SK-N-MC (cell line): Measurements from ENCODE around the gene MAP7D1.

Source experiments
- DNase-seq: peaks from one replicate; pipeline ENCODE4 v3.0.0-alpha.2; 2011; ENCODE audit warnings: low read depth, low spot score
- H3K27ac ChIP-seq: fragments of 200-600 bp; sonication (generic); 2 replicates; pipeline ENCODE4 v1.5.1; 2016; ENCODE audit warnings: mixed run types
- H3K36me3 ChIP-seq: fragments of 200-600 bp; sonication (generic); 2 replicates; pipeline ENCODE4 v1.6.1; 2017; ENCODE audit warnings: antibody characterized with exemption, low read length, mixed read lengths; ENCODE audit not compliant: insufficient read depth
- H3K4me3 ChIP-seq: fragments of 200-600 bp; sonication (generic); 2 replicates; pipeline ENCODE4 v1.5.1; 2016
- H3K9ac ChIP-seq: fragments of 200-600 bp; sonication (generic); 2 replicates; pipeline ENCODE4 v1.8.0; 2017; ENCODE audit warnings: mixed run types, mixed read lengths; ENCODE audit not compliant: insufficient read length
- H3K9me3 ChIP-seq: fragments of 200-600 bp; sonication (generic); 2 replicates; pipeline ENCODE4 v1.6.1; 2017; ENCODE audit warnings: low read depth, mild to moderate bottlenecking, antibody characterized with exemption, low read length, moderate library complexity, mixed read lengths
- EZH2 ChIP-seq: fragments of 200-600 bp; sonication (generic); IDR thresholded peaks from one replicate; pipeline ENCODE4 v1.6.1; 2017; ENCODE audit warnings: antibody characterized with exemption
- FOXP2 ChIP-seq: optimal IDR thresholded peaks from 2 replicates; pipeline ENCODE3; 2011; ENCODE audit warnings: mild to moderate bottlenecking, moderate library complexity; ENCODE audit not compliant: insufficient read depth; ENCODE audit errors: extremely low read length, control extremely low read depth
- POLR2AphosphoS5 ChIP-seq: IDR thresholded peaks from 2 replicates; pipeline ENCODE4 v1.6.1; 2012; ENCODE audit warnings: mild to moderate bottlenecking, low read depth, low read length, borderline replicate concordance

MAP7D1 gene

DNA sequence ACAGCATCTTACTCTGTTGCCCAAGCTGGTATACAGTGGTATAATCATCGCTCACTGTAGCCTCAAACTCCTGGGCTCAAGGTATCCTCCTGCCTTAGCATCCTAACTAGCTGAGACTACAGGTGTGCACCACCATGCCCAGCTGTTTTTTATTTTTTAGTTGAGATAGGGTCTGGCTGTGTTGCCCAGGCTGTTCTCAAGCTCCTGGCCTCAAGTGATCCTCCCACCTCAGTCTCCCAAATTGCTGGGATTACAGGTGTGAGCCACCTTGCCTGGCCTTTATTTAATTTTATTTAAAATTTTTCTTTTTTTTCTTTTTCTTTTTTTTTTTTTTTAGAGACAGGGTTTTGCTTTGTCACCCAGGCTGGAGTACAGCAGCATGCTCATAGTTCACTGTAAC lies 9.2 kb downstream of the MAP7D1 start:
- TF ChIP-seq EZH2: no peak
- H3K9ac ChIP-seq: no peak overlapping the region
- no peak for DNase-seq
- no peak overlapping the region for H3K27ac ChIP-seq
- H3K9me3 ChIP-seq: no peaks in the 10 kb centered on the region
- H3K4me3 ChIP-seq: no peak overlapping the region
- H3K36me3 ChIP-seq: peaks cover 28% of the 10 kb centered on the region; the same call in 1 of the 2 replicates

DNA sequence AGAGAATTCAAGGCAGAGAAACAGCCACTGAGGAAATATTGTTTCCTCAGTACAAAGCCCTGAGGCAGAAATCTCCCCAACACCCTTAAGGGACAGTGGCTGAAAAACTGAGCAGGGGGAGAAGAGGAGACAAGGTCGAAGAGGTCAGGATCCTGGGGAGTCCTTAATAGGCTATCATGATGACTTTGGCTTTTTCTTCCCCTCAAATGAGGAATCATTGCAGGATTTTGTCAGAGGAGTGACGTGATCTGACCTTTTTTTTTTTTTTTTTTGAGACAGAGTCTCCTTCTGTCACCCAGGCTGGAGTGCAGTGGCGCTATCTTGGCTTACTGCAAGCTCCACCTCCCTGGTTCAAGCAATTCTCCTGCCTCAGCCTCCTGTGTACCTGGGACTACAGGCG lies 10.2 kb downstream of the MAP7D1 start:
- Histone ChIP-seq H3K9ac (no peak overlapping the region), H3K4me3 (no peak overlapping the region), H3K9me3 (no peaks in the 10 kb centered on the region), H3K27ac (no peak overlapping the region; the same call in 1 of the 2 replicates), H3K36me3 (peaks cover 38% of the 10 kb centered on the region; the same call in 1 of the 2 replicates)
- no peak for DNase-seq
- no peak for TF ChIP-seq FOXP2

DNA sequence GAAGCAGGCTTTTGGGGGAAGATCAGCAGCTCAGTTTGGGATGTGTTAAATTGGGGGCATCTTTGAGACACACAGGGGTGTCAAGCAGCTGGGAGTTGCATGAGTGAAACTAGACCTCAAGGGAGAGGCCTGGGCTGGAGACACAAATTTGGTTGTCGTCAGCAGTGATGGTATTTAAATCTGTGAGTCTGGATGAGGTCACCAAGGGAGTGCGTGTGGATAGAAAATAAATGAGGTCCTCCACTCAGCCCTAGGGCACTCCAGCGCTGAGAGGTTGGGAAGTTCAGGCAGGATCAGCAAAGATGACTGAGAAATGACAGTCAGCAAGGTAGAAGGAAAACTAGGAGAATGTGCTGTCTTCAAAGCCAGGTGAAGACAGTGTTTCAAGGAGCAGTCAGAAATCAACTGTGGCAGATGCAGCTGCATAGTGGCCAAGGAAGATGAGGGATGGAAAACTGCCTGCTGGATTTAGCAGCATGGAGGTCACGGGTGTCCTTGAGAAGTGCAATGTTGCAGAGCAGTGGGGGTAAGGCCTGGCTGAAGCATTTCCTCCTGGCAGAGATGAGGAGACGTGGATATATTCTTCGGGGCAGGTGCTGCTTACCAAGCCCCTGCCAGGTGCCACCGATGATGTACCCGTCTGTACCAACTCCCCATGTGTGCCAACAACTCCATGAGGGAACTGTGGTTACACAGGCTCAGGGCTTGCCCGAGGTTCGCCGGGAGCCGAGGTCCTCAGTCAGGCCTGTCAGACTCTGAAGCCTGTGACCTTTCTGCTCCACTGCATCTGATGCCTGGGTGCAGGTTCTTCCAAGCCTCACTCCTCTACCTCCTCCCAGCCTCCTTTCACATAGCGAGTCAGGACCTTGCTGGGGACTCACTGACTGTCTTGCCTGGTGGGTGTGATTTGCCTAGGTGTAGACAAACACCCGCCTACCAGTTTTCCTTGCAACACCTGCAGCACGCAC lies 11.3 kb downstream of the MAP7D1 start:
- no peak overlapping the region for H3K4me3 ChIP-seq
- peak overlapping the region; percentile 46; the same call in 1 of the 2 replicates for H3K27ac ChIP-seq
- TF ChIP-seq EZH2: no peak
- no peak for TF ChIP-seq POLR2AphosphoS5
- no peak for TF ChIP-seq FOXP2
- peaks cover 40% of the 10 kb centered on the region; the same call in 1 of the 2 replicates for H3K36me3 ChIP-seq
- DNase-seq: no peak
- no peaks in the 10 kb centered on the region for H3K9me3 ChIP-seq
- H3K9ac ChIP-seq: no peak overlapping the region

DNA sequence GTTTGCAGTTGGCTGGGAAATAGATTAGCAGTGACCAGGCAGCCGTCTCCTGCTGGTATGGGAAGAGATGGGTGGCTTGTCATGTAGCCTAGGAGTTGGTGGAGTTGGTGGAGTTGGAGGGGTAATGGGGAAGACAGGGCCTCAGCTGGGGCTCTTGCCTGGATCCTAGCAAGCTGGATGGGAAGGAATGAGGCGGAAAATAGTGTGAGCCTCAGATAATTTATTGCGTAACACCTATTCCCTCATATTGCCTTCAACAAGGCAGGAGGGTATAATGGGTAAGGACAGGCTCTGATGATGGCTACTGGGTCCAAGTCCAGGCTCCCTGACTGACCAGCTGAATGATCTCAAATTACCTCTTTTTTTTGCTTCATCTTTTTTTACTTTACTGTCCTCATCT lies 12.6 kb downstream of the MAP7D1 start:
- Histone ChIP-seq H3K27ac (no peak overlapping the region), H3K36me3 (peaks cover 50% of the 10 kb centered on the region), H3K9ac (no peak overlapping the region), H3K9me3 (no peaks in the 10 kb centered on the region), H3K4me3 (no peak overlapping the region)
- TF ChIP-seq FOXP2: no peak
- no peak for TF ChIP-seq EZH2
- no peak for TF ChIP-seq POLR2AphosphoS5
- no peak for DNase-seq

DNA sequence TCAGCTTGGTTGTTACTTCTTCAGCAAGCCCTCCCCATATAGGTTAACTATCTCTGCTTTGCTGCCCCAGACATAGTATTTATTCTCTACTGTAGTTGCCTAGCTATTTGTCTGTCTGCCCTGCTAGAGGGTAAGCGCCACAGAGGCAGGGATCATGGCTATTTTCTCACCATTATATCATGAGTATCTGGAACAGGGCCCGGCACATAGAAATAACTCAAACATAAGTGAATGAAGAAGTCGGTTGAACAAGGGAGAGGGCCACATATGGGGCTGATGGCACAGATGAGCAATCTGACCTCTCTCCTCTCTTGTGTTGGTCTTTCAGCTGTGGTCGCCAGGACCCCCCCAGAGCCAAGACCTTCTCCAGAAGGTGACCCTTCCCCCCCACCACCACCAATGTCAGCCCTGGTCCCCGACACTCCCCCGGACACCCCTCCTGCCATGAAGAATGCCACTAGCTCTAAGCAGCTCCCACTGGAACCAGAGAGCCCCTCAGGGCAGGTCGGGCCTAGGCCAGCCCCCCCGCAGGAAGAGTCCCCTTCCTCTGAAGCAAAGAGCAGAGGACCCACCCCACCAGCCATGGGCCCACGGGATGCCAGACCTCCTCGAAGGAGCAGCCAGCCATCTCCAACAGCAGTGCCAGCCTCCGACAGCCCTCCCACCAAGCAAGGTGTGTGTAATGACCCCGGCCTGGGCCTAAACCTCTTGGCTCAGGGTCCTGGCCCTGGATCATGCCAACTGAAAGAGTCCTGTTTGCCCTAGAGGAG lies 14.9 kb downstream of the MAP7D1 start:
- H3K9ac ChIP-seq: no peak overlapping the region
- TF ChIP-seq POLR2AphosphoS5 (no peak), EZH2 (no peak), FOXP2 (no peak)
- H3K36me3 ChIP-seq: peaks cover 71% of the 10 kb centered on the region
- no peak overlapping the region for H3K27ac ChIP-seq
- H3K4me3 ChIP-seq: no peak overlapping the region
- no peaks in the 10 kb centered on the region for H3K9me3 ChIP-seq
- DNase-seq: no peak

DNA sequence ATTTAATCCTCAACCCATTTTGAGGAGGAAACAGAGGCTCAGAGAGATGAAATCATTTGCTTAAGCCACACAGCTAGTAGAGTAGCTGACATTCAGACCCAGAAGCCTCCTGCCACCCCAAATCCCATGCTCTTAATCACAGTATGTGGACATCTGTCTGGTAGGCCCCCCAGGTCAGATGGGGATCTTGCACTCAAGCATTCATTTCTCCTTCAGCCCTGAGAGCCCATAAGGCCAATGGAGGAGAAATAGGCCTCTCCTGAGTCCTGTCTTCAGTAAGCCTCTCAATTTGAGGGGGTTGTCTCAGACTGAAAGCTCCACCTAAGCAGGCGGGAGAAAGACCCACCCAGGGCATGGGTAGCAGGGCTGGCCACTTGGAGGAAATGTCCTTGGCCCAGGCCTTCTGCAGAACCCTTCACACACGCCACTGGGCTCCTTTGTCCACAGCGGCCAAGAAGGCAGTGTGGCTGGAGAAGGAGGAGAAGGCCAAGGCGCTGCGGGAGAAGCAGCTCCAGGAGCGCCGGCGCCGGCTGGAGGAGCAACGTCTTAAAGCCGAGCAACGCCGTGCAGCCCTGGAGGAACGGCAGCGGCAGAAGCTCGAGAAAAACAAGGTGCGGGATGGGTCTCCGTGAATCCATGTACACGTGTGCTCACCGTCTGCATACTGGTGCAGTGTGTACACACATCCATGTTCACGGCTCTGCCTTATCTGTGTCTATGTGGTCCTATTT lies 16.2 kb downstream of the MAP7D1 start:
- H3K9me3 ChIP-seq: no peaks in the 10 kb centered on the region
- no peak for DNase-seq
- peaks cover 72% of the 10 kb centered on the region for H3K36me3 ChIP-seq
- no peak overlapping the region for H3K27ac ChIP-seq
- no peak overlapping the region for H3K9ac ChIP-seq
- TF ChIP-seq FOXP2: no peak
- no peak for TF ChIP-seq POLR2AphosphoS5
- no peak for TF ChIP-seq EZH2
- H3K4me3 ChIP-seq: no peak overlapping the region

DNA sequence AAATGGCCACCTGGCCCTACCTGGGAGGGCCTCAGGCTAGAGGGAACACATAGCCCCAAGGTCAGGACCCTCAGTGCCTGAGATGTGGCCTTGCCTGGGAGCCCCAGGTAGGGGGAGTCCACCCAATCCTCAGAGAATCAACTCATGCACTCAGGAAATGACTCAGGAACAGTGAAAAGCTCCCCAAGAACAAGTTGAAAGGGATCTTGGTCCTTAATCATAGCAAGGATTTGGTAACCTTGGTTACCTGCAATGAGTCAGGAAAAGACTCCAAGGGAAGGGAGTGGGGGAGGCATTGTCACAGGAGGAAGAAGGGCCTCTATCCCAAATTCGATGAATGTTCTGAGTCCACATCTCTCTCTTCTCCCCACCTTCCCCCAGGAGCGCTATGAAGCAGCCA lies 17.0 kb downstream of the MAP7D1 start:
- no peak for DNase-seq
- Histone ChIP-seq H3K27ac (no peak overlapping the region), H3K9me3 (no peaks in the 10 kb centered on the region), H3K9ac (no peak overlapping the region), H3K4me3 (no peak overlapping the region), H3K36me3 (peaks cover 73% of the 10 kb centered on the region)
- TF ChIP-seq EZH2: no peak
- no peak for TF ChIP-seq POLR2AphosphoS5
- TF ChIP-seq FOXP2: no peak

DNA sequence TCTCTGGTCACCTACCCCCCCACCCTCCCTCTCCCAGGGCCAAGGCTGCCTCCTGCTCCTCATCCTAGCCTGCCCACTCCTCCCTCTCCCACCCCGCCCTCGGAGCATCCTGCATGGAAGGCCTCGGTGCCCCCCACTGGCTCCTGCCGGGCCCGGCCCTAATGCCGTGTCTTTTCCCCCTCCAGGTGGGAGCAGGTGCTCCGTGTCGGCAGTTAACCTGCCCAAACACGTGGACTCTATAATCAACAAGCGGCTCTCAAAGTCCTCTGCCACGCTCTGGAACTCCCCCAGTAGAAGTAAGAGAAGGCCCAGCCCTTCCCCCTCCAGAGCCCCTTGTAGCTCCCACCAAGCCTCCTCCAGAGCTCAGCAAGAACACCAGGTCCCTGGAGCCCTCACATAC lies 18.8 kb downstream of the MAP7D1 start:
- H3K27ac ChIP-seq: no peak overlapping the region

More for the DNA sequence above, 18.8 kb downstream of the MAP7D1 start:
- no peak for TF ChIP-seq EZH2
- TF ChIP-seq POLR2AphosphoS5: no peak
- no peak for TF ChIP-seq FOXP2
- no peak overlapping the region for H3K9ac ChIP-seq
- no peaks in the 10 kb centered on the region for H3K9me3 ChIP-seq
- peaks cover 86% of the 10 kb centered on the region for H3K36me3 ChIP-seq
- H3K4me3 ChIP-seq: no peak overlapping the region
- no peak for DNase-seq
